Thyroid gland (tissue), 4 donors: ENCODE data around the gene PDE3A.
"Not testable (repeated sequence)": the region's sequence is repeated elsewhere in the genome, so short reads cannot be mapped to it uniquely, and the experiment has no call there.

Experiments used
- CTCF ChIP-seq, 6 experiments: fragments of 200-600 bp in 3 of 6; fragments of 450-650 bp in 3 of 6; sonication (generic) in 3 of 6; IDR thresholded peaks; one replicate each; pipeline ENCODE4 v1.5.1; 2016 to 2019; ENCODE audit warnings: antibody characterized with exemption in 6 of 6, mild to moderate bottlenecking in 2 of 6, inconsistent platforms in 1 of 6, moderate library complexity in 1 of 6
- POLR2A ChIP-seq, 2 donors: fragments of 450-650 bp; IDR thresholded peaks; one replicate each; pipeline ENCODE4 v1.6.1; 2017; ENCODE audit warnings: antibody characterized with exemption in 2 of 2, mild to moderate bottlenecking in 2 of 2, moderate library complexity in 1 of 2

- TF ChIP-seq CTCF, POLR2A (IDR thresholded peaks at IDR 0.05): not testable (repeated sequence)
These were observed 37.4 kb upstream of the PDE3A start for GRCh38 chr12:20330826-20331505.
